ENCODE results near the gene CPVL.
"Not testable (repeated sequence)": the region's sequence is repeated elsewhere in the genome, so short reads cannot be mapped to it uniquely, and the experiment has no call there.

The CPVL gene

GRCh38 chr7:29116361-29117200 is 29.8 kb downstream of the CPVL start:
- DNase-seq = no peak

- no peak for DNase-seq
These were observed 30.6 kb downstream of the CPVL start for GRCh38 chr7:29115753-29116152.

- DNase-seq = no peak
These were observed 31.1 kb downstream of the CPVL start for GRCh38 chr7:29115130-29115687.

GRCh38 chr7:29114266-29114665 is 32.1 kb downstream of the CPVL start:
- DNase-seq = not testable (repeated sequence)

- no peak for DNase-seq
These were observed 32.8 kb downstream of the CPVL start for GRCh38 chr7:29113384-29114102.

GRCh38 chr7:29112721-29113120 is 33.6 kb downstream of the CPVL start:
- DNase-seq = no peak

GRCh38 chr7:29109899-29110298 is 36.4 kb downstream of the CPVL start:
- no peak for DNase-seq

GRCh38 chr7:29109358-29109757 is 37.0 kb downstream of the CPVL start:
- DNase-seq = no peak

GRCh38 chr7:29107056-29107455 is 39.3 kb downstream of the CPVL start:
- DNase-seq = no peak

GRCh38 chr7:29106669-29106988 is 39.7 kb downstream of the CPVL start:
- no peak for DNase-seq

GRCh38 chr7:29105752-29106668 is 40.3 kb downstream of the CPVL start:
- no peak for DNase-seq

GRCh38 chr7:29105191-29105590 is 41.1 kb downstream of the CPVL start:
- DNase-seq = no peak

GRCh38 chr7:29102558-29103151 is 43.7 kb downstream of the CPVL start:
- DNase-seq = peak; percentile 26

- no peak for DNase-seq
These were observed 45.4 kb downstream of the CPVL start for GRCh38 chr7:29100924-29101323.

- no peak for DNase-seq
These were observed 46.2 kb downstream of the CPVL start for GRCh38 chr7:29099896-29100847.

GRCh38 chr7:29096446-29096730 is 49.9 kb downstream of the CPVL start:
- DNase-seq = no peak

- DNase-seq = no peak
These were observed 50.5 kb downstream of the CPVL start for GRCh38 chr7:29095631-29096445.

GRCh38 chr7:29093091-29093490 is 53.2 kb downstream of the CPVL start:
- DNase-seq = not testable (repeated sequence)

GRCh38 chr7:29091715-29092114 is 54.6 kb downstream of the CPVL start:
- DNase-seq = no peak

- DNase-seq = no peak
These were observed 55.3 kb downstream of the CPVL start for GRCh38 chr7:29090836-29091601.
